HepG2 (cell line): ENCODE data around the gene FAM124A.

Source experiments
- NR3C1 ChIP-seq: sonication (generic); formaldehyde crosslinking; IDR thresholded peaks from 2 replicates; pipeline ENCODE4 v1.4.0; 2020; ENCODE audit warnings: missing genetic modification reagents
- POLR2G ChIP-seq: fragments of 200-400 bp; formaldehyde crosslinking; IDR thresholded peaks from 2 replicates; pipeline ENCODE4 v1.6.1; 2018; ENCODE audit warnings: mild to moderate bottlenecking, low read depth, low read length, moderate library complexity
- THRA ChIP-seq: sonication (generic); formaldehyde crosslinking; IDR thresholded peaks from 2 replicates; pipeline ENCODE4 v1.4.0; 2020; ENCODE audit warnings: missing genetic modification reagents, borderline replicate concordance
- ZBTB38 ChIP-seq: sonication (generic); formaldehyde crosslinking; IDR thresholded peaks from 2 replicates; pipeline ENCODE4 v1.5.1; 2020; ENCODE audit warnings: mild to moderate bottlenecking, missing genetic modification reagents
- ZNF496 ChIP-seq: sonication (generic); formaldehyde crosslinking; IDR thresholded peaks from 2 replicates; pipeline ENCODE4 v1.8.1; 2023; ENCODE audit warnings: mild to moderate bottlenecking, moderate library complexity, missing genetic modification reagents; ENCODE audit not compliant: insufficient replicate concordance

GRCh38 chr13:51240958-51241357, 18.8 kb downstream of the FAM124A start:
- TF ChIP-seq NR3C1 (CRISPR knock-in tag): no peak
- TF ChIP-seq POLR2G: no peak
- TF ChIP-seq ZNF496 (CRISPR knock-in tag): no peak
- TF ChIP-seq THRA (CRISPR knock-in tag): no peak
- TF ChIP-seq ZBTB38: no peak
